Fibroblast of the aortic adventitia (primary cell): ENCODE results near the gene ZBTB20. TPM values are rescaled to one million over a fixed set of nuclear protein-coding genes. Genes with fewer than 3 reads are reported as not detected.

Experiments used
- DNase-seq: peaks from one replicate; pipeline ENCODE4 v3.0.0-alpha.2; 2010; ENCODE audit warnings: low read depth
- H3K4me3 ChIP-seq: 2 replicates; pipeline ENCODE4 v1.5.1; 2011; ENCODE audit warnings: low read depth, mild to moderate bottlenecking, control low read depth, low read length, moderate library complexity
- total RNA-seq: library from RNA; depleted of rRNA; stranded (reverse); fragments of >200 nt; gene quantifications from 2 replicates; pipeline ENCODE4 v1.2.3, GENCODE V29; 2012; ENCODE audit warnings: low replicate concordance
- TF ChIP-seq, protein P1 (sequence below): IDR thresholded peaks from 2 replicates; pipeline ENCODE4 v1.5.1; 2011; ENCODE audit warnings: mild to moderate bottlenecking, low read length, control low read depth, inconsistent platforms; ENCODE audit not compliant: insufficient read depth

ZBTB20 gene
- total RNA-seq, 1 donor: 47.2 TPM

GRCh38 chr3:114363554-114364202 lies 783.4 kb downstream of the ZBTB20 start:
- TF ChIP-seq, protein P1, sequence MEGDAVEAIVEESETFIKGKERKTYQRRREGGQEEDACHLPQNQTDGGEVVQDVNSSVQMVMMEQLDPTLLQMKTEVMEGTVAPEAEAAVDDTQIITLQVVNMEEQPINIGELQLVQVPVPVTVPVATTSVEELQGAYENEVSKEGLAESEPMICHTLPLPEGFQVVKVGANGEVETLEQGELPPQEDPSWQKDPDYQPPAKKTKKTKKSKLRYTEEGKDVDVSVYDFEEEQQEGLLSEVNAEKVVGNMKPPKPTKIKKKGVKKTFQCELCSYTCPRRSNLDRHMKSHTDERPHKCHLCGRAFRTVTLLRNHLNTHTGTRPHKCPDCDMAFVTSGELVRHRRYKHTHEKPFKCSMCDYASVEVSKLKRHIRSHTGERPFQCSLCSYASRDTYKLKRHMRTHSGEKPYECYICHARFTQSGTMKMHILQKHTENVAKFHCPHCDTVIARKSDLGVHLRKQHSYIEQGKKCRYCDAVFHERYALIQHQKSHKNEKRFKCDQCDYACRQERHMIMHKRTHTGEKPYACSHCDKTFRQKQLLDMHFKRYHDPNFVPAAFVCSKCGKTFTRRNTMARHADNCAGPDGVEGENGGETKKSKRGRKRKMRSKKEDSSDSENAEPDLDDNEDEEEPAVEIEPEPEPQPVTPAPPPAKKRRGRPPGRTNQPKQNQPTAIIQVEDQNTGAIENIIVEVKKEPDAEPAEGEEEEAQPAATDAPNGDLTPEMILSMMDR: no peak
- DNase-seq: peak; percentile 62
- no peak overlapping the region for H3K4me3 ChIP-seq

DNA sequence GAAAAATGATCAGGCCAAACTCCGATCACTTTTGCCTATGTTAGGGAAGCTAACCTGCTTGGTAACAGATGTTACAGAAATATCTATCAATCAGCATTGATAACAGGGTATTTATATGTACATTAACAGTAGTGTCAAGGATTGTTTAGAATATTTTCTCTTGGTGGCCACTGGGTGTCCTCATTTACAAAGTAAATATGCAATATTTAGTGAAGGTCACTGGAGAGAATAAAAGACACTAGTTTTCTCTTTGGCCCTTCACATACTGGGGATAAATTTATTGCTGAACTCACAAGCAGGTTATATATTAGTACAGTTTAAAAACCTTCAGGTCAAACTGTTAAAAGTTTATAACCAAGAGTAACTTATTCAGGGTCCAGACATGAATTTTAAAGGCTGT lies 784.3 kb downstream of the ZBTB20 start:
- TF ChIP-seq, protein P1: peak; percentile 27
- DNase-seq: peak; percentile 63
- no peak overlapping the region for H3K4me3 ChIP-seq

DNA sequence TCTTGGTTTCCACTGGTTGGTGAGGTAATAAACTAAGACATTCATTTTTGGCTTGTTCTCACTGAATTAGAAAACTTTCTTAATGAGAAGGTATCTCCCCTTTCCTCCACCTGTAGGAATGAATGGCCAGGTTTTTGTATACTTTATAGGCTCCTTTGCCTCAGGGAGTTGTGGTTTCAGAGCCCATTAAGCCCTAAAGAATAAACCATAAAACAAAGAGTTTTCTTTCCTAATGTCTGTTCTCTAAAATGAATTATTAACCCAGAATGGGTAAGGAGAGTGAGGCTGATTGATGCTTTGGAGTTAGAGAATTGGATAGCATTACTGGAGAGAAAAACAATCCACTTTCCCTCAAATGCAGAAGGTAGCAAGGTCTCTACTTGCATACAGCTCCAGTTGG lies 785.7 kb downstream of the ZBTB20 start:
- no peak overlapping the region for H3K4me3 ChIP-seq
- no peak for DNase-seq
- TF ChIP-seq, protein P1: no peak

DNA sequence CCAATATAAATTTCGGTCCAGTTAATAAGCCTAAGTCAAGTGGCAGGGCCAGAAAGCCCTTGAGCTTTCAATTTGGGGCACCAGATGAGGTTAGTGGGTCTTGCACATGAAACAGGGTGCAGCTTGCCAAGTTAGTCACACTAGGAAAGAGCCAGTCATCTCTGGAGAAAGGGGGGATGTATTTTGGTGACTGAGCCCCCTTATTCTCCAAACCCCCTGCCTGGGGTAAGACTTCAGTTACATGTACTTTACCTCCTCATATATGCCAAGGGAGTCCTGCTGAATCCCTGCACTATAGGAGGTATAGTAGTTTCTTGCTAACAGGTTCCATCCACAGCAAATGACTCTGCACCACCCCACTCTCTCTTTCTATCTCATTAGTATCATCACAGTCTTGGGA lies 790.6 kb downstream of the ZBTB20 start:
- TF ChIP-seq, protein P1: no peak
- DNase-seq: no peak

DNA sequence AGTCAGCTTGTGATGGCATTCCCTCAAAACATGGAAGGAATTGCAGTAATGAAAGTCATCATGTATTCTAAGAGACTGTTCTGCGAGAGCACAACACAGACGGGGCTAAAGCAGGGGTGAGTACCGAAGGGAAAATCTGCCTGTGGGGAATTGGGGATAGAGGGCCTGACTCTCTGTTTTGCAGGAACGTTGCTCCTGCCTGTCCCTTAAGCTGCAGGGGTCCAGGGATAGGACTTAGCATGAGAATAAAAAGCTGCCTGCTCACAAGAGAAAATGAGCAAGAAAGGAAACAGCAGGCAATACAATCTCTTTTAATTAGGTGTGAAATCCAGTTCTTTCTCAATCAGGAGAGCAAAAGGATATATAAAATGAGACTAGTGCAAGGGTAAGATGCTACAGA lies 791.0 kb downstream of the ZBTB20 start:
- H3K4me3 ChIP-seq: no peak overlapping the region
- DNase-seq: no peak
- TF ChIP-seq, protein P1: no peak

More for the DNA sequence above, 790.6 kb downstream of the ZBTB20 start:
- H3K4me3 ChIP-seq: no peak overlapping the region

DNA sequence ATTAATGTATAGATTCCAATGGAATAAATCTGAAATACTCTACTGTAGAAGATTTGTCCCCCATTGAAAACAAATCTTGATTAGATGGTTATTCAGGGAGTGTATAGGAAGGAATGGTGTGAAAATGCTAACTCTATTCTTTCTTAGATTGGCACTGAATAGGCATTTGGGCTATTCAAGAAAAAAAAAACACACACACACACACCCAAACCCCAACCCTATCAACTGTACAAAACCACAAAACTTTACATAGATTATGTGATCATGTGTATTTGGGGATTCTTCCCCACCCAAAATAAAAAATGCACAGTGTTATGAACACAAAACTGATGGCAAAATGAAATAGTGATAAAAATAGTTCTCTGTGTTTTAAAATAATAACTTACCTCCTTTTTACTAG lies 791.4 kb downstream of the ZBTB20 start:
- no peak for DNase-seq
- TF ChIP-seq, protein P1: no peak
- H3K4me3 ChIP-seq: no peak overlapping the region

DNA sequence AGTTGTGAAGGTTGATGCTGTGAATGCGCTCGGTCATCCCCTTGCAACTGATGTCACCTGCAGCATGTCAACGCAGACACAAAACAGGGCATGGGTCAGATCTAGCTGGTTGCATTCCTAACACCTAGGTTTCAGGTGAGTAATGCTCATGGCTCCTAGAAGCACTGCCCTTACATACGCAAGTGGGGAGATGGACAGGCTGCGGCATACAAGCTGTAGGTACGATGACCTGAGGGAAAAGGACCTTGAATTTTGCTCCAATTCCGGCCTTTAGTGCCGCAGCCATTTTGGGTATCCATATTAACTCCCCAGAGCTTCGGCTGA lies 795.3 kb downstream of the ZBTB20 start:
- H3K4me3 ChIP-seq: no peak overlapping the region
- TF ChIP-seq, protein P1: no peak
- no peak for DNase-seq
